Suprapubic skin (tissue), 4 donors: ENCODE data around the gene SETBP1. TPM values are rescaled to one million over a fixed set of nuclear protein-coding genes. Genes with fewer than 3 reads are reported as not detected.

Experiments used
- DNase-seq, 2 donors: peaks; one replicate each; pipeline ENCODE4 v3.0.0-alpha.2; 2019; ENCODE audit warnings: low spot score in 2 of 2
- H3K27ac ChIP-seq: fragments of 200-600 bp; sonication (generic); one replicate; pipeline ENCODE4 v1.5.1; 2019
- H3K27me3 ChIP-seq: fragments of 200-600 bp; sonication (generic); one replicate; pipeline ENCODE4 v1.5.1; 2019
- H3K36me3 ChIP-seq: fragments of 200-600 bp; sonication (generic); one replicate; pipeline ENCODE4 v1.5.1; 2019
- H3K4me1 ChIP-seq: fragments of 200-600 bp; sonication (generic); one replicate; pipeline ENCODE4 v1.5.1; 2019
- H3K4me3 ChIP-seq: fragments of 200-600 bp; sonication (generic); one replicate; pipeline ENCODE4 v1.5.1; 2019; ENCODE audit warnings: mild to moderate bottlenecking
- H3K9me3 ChIP-seq: fragments of 200-600 bp; sonication (generic); one replicate; pipeline ENCODE4 v1.5.1; 2019
- EP300 ChIP-seq: sonication (generic); formaldehyde crosslinking; IDR thresholded peaks from one replicate; pipeline ENCODE4 v1.6.1; 2017; ENCODE audit warnings: antibody characterized with exemption
- POLR2A ChIP-seq, 2 donors: fragments of 450-650 bp; IDR thresholded peaks; one replicate each; pipeline ENCODE4 v1.6.1; 2017; ENCODE audit warnings: antibody characterized with exemption in 2 of 2, mild to moderate bottlenecking in 2 of 2, moderate library complexity in 2 of 2
- POLR2AphosphoS5 ChIP-seq, 3 donors: sonication (generic); formaldehyde crosslinking; IDR thresholded peaks; one replicate each; pipeline ENCODE4 v1.6.1; 2017; ENCODE audit warnings: antibody characterized with exemption in 3 of 3
- WGBS: methylation state at CpG from one replicate; pipeline ENCODE4 v1.1.5; 2018; 5-methylcytosine and 5-hydroxymethylcytosine counted together
- total RNA-seq, 4 donors: library from RNA; depleted of rRNA; stranded (reverse); fragments of >200 nt; gene quantifications; one replicate each; pipeline ENCODE4 v1.1.0, GENCODE V29; 2016
- TF ChIP-seq, protein P1 (sequence below), 2 donors: fragments of 200-600 bp in 1 of 2; fragments of 450-650 bp in 1 of 2; sonication (generic) in 1 of 2; IDR thresholded peaks; one replicate each; pipeline ENCODE4 v1.5.1; 2016 to 2019; ENCODE audit warnings: antibody characterized with exemption in 2 of 2, mild to moderate bottlenecking in 1 of 2, moderate library complexity in 1 of 2

SETBP1 gene
- total RNA-seq, 4 donors from 2014 or later = 13.1 to 25.6 (median 17.2) TPM

DNA sequence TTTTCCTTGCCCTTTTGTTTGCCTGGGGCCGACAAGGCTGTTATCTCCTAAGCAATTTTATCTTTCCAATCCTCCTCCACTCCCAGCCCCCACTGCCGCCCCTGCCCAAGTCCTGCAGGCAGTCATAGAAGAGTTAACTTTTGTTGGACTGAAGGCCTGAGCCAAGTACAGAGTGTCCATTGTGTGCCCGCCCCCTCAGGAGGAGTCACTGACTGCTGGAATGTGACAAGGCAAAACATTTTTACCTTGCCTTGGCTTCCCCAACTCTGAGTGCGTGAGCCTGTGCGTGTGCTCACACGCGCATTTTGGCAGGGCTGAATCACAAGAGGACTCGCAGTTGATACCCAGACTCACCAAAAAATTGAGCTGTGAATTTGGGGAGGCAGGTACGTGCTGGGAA is 16.2 kb downstream of the SETBP1 start:
- Histone ChIP-seq H3K27me3 (no peaks in the 10 kb centered on the region), H3K36me3 (no peaks in the 10 kb centered on the region), H3K27ac (peak overlapping the region; percentile 18), H3K9me3 (no peaks in the 10 kb centered on the region), H3K4me1 (peaks cover 53% of the 10 kb centered on the region), H3K4me3 (peak overlapping the region; percentile 12)
- DNase-seq = no peak
- WGBS = 42% methylated on average over 9 of the region's 9 CpGs
- TF ChIP-seq POLR2AphosphoS5 (IDR thresholded peaks at IDR 0.05) = no peak
- TF ChIP-seq, protein P1, sequence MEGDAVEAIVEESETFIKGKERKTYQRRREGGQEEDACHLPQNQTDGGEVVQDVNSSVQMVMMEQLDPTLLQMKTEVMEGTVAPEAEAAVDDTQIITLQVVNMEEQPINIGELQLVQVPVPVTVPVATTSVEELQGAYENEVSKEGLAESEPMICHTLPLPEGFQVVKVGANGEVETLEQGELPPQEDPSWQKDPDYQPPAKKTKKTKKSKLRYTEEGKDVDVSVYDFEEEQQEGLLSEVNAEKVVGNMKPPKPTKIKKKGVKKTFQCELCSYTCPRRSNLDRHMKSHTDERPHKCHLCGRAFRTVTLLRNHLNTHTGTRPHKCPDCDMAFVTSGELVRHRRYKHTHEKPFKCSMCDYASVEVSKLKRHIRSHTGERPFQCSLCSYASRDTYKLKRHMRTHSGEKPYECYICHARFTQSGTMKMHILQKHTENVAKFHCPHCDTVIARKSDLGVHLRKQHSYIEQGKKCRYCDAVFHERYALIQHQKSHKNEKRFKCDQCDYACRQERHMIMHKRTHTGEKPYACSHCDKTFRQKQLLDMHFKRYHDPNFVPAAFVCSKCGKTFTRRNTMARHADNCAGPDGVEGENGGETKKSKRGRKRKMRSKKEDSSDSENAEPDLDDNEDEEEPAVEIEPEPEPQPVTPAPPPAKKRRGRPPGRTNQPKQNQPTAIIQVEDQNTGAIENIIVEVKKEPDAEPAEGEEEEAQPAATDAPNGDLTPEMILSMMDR (IDR thresholded peaks at IDR 0.05) = no peak
- TF ChIP-seq EP300 = no peak
- no peak for TF ChIP-seq POLR2A (IDR thresholded peaks at IDR 0.05)

DNA sequence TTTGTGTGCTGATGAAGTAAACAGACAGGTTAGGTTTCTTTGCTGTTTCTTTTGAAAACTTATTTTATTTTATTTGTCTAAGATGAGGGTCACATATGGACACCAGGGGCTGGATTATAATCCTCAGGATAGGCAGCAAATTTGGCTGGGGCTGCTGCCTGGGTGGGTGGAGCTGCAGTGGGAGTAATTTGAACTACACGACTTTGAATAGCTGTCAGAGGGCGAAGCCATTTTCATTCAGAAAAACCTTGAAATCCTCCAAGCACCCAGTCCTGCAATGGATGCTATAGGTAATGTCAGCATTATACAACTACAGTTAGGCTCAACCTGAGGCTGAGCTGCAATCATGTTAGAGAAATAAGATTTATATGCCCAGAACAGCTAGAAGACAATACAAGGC is 16.6 kb downstream of the SETBP1 start:
- 54% methylated on average over 2 of the region's 2 CpGs for WGBS
- Histone ChIP-seq H3K27me3 (no peaks in the 10 kb centered on the region), H3K36me3 (no peaks in the 10 kb centered on the region), H3K27ac (peak overlapping the region; percentile 18), H3K4me3 (peak overlapping the region; percentile 12), H3K9me3 (no peaks in the 10 kb centered on the region), H3K4me1 (peaks cover 52% of the 10 kb centered on the region)
- TF ChIP-seq POLR2A (IDR thresholded peaks at IDR 0.05) = no peak
- TF ChIP-seq, protein P1 (IDR thresholded peaks at IDR 0.05) = no peak
- no peak for TF ChIP-seq EP300
- no peak for TF ChIP-seq POLR2AphosphoS5 (IDR thresholded peaks at IDR 0.05)
- no peak for DNase-seq

DNA sequence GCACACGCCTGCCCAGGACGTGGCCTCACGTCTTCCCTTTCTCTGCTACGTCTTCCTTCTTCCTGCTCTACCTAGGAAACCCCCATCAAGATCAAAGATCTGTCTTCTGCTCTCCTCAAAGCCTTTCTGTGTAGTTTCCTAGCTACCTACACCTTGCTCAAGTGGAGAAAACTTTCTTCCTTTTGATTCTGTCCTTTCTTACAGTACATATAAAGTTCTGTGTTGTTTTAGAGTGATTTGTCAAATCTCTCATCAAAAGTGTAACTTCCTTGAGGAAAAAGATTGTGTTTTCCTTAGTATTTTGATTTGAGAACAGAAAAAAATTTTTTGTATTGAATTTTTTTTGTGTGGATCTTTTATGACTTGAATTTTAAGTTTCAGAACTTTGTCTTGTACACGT is 17.8 kb downstream of the SETBP1 start:
- Histone ChIP-seq H3K4me3 (no peak overlapping the region), H3K36me3 (no peaks in the 10 kb centered on the region), H3K9me3 (no peaks in the 10 kb centered on the region), H3K4me1 (peaks cover 45% of the 10 kb centered on the region), H3K27ac (no peak overlapping the region), H3K27me3 (no peaks in the 10 kb centered on the region)
- TF ChIP-seq EP300 (no peak), POLR2A (IDR thresholded peaks at IDR 0.05) (no peak), POLR2AphosphoS5 (IDR thresholded peaks at IDR 0.05) (no peak)
- TF ChIP-seq, protein P1 (IDR thresholded peaks at IDR 0.05) = no peak
- WGBS = 93% methylated on average over 5 of the region's 5 CpGs
- no peak for DNase-seq

DNA sequence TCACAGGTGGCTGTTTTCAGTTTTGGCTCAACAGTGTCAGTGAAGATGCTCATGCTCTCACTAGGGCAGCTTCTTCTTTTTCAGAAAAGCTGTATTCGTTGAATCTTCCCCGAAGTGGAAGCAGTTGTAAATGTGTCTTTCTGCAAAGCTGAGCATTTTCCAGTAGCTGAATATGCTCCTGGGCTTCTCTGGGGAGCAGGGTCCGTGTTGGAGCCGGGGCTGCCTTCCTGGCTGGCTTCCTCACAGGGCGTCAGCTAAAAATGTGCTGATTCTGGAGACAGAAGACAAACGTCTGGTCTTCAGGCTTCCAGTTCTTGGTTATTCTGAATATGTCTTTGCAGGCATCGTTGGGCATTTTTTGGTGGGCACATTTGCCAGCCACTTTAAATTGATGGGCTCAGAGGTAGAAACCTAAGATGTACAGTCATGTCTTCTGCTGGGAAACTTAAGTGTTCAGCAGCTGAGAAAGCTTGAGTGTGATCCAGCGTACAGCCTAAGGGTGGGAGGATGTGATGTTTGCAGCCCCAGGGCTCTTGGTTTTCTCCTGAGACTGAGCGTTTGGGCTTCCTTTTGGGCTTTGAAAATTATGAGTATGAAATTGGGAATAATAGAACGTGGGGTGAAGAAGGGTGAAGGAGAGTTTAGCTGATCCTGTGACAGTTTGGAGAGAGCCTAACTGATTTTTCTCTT is 19.0 kb downstream of the SETBP1 start:
- H3K36me3 ChIP-seq = no peaks in the 10 kb centered on the region
- 52% methylated on average over 10 of the region's 10 CpGs for WGBS
- no peaks in the 10 kb centered on the region for H3K27me3 ChIP-seq
- peaks cover 44% of the 10 kb centered on the region for H3K4me1 ChIP-seq
- no peak overlapping the region for H3K4me3 ChIP-seq
- H3K27ac ChIP-seq = peak overlapping the region; percentile 36
- DNase-seq = no peak
- no peak for TF ChIP-seq EP300
- TF ChIP-seq POLR2AphosphoS5 (IDR thresholded peaks at IDR 0.05) = no peak
- TF ChIP-seq, protein P1 (IDR thresholded peaks at IDR 0.05) = no peak
- no peak for TF ChIP-seq POLR2A (IDR thresholded peaks at IDR 0.05)
- H3K9me3 ChIP-seq = no peaks in the 10 kb centered on the region

DNA sequence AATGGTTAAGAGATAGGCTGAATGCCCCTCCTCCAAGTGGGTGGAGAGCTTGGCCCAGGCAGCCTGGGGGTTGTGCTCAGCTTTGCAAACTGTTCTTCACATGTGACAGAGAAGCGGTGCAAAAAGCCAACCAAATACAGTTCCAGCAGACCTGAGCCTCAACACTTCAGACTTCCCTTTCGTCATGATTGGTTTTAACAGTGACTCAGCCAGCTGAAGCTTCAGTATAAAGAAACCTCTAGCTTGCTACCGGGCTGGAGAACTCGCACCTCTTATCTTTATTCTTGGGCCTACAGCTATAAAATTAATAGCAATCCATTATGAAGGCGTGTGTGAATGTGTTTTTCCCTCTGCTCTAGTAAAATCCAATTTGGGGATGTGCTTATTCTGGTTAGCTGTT is 20.0 kb downstream of the SETBP1 start:
- TF ChIP-seq POLR2A (IDR thresholded peaks at IDR 0.05) (no peak), POLR2AphosphoS5 (IDR thresholded peaks at IDR 0.05) (no peak)
- Histone ChIP-seq H3K4me3 (no peak overlapping the region), H3K36me3 (no peaks in the 10 kb centered on the region), H3K27ac (no peak overlapping the region), H3K27me3 (no peaks in the 10 kb centered on the region), H3K4me1 (peaks cover 37% of the 10 kb centered on the region), H3K9me3 (no peaks in the 10 kb centered on the region)
- WGBS = 39% methylated on average over 5 of the region's 5 CpGs
- no peak for DNase-seq

DNA sequence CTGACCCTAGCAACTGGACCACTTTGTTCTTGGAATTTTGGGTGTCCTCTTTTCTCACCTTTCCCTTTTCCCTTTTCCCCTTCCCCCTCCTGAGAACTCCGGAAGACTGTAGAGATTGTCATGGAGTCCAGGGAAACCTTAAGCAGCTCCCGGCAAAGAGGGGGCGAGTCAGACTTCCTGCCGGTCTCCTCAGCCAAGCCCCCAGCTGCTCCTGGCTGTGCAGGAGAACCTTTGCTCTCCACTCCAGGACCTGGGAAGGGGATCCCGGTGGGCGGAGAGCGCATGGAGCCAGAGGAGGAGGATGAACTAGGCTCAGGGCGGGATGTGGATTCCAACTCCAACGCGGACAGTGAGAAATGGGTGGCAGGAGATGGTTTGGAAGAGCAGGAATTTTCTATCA is 20.5 kb downstream of the SETBP1 start:
- Histone ChIP-seq H3K4me3 (no peak overlapping the region), H3K4me1 (peaks cover 31% of the 10 kb centered on the region), H3K36me3 (no peaks in the 10 kb centered on the region), H3K27me3 (no peaks in the 10 kb centered on the region), H3K9me3 (no peaks in the 10 kb centered on the region), H3K27ac (no peak overlapping the region)
- no peak for TF ChIP-seq POLR2A (IDR thresholded peaks at IDR 0.05)
- no peak for TF ChIP-seq POLR2AphosphoS5 (IDR thresholded peaks at IDR 0.05)
- no peak for TF ChIP-seq EP300
- TF ChIP-seq, protein P1 (IDR thresholded peaks at IDR 0.05) = no peak
- 91% methylated on average over 10 of the region's 10 CpGs for WGBS
- no peak for DNase-seq
